HG02610 (cell line): ENCODE measurements around the gene CHRNB2.
"Not testable (repeated sequence)": the region's sequence is repeated elsewhere in the genome, so short reads cannot be mapped to it uniquely, and the experiment has no call there.

Source experiments
- ATAC-seq: cut with Tn5 transposase; IDR thresholded peaks from one replicate; pipeline ENCODE4 v1.9.1; 2021; ENCODE audit warnings: mild to moderate bottlenecking, moderate library complexity; ENCODE audit not compliant: unreplicated experiment

The CHRNB2 gene

GRCh38 chr1:154567386-154568156 is at the start of gene CHRNB2:
Gene CHRNB2 (plus strand): TSS chr1:154567778. CDS start chr1:154568045, 267 bp downstream.
- ATAC-seq: no peak

DNA sequence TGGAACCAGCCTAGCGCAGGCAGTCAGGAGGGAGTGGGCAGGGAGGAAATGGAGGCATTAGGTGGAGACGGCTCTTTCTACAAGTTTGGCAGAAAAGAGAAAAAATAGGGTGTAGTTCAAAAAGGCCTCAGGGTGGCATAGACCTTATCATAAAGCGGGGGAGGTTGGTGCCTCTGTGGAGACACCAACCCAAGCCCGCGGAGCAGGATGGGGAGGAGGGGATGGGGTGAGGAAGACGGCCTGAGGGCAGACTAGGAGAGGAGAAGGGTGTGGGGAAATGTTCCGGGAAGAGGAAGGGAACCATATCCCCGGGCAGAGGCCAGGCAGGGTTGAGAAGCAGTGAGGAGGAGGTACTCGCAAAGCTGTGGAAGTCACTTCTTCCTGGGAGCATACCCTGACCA is 48.0 kb upstream of the CHRNB2 start:
- ATAC-seq: no peak

DNA sequence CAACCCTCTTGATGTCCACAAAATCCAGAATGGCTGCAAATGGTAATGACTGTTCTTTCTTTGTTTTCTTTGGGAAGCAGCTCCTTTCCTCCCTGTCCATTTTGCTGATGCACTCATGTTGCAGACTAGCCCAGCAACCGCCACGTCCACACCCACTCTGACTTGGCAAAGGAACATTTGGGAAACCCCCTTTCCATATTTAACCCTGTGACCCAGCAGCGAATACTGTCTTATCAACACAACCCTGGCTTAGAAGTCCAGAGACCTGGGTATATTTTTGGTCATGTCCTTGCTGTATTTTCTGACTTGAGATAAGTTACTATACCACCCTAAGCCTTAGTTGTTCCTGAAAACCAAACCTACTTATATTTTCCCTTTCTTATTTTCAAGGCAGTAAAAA is 47.2 kb upstream of the CHRNB2 start:
- no peak for ATAC-seq

DNA sequence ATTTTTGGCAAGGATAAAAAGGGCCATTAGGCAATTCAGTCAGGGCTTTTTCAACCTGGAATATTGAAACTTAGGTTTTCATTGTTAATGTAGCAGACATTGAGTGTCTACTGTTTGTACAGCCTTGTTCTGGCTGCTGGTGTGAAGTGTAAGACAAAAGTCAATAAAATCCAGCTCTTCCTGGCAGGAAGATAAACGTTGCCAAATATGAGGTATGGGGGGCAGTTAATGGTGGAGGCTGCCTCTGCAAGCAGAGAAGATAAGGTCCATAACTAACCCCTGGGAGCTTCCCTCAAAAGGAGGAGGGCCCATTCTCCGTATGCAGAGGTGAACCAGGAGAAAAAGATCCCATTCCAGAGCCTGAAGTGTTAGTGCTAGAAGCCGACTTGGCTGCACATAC is 45.9 kb upstream of the CHRNB2 start:
- no peak for ATAC-seq

DNA sequence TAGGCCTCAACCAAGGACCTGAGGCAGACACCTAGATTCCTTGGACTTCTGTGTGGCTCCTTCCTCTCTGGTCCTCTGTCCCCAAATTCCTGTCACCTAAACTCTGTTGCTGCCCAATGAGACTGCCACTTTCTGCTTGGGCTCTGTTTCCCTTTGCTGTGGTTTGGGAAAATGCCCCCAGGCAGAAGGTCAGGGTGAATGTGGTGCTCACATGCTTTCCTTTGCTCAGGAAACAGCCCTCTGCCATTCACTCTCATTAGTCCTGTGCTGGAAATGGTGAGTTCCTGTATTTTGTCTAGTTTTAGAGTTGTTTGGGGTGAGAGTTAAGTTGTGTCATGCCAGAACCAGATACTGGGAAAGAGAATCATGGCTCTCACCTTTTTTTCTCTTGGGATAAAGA is 42.7 kb upstream of the CHRNB2 start:
- ATAC-seq: no peak

DNA sequence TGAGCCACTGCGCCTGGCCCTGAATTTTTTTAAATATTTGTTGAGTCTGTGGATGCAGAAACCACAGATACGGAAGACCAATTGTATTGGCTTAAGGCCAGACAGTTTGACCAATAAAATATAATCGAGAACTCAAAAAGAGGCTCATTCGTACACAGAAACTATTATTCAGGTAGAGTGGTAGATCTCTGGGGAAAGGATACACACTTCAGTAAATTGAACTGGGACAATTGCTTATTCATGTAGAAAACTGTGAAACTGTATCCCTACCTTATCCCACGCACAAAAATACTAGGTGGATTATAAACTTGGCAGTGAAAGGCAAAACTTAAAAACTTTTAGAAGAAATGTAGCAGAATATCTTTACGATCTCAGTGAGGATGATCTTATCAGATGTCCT is 40.4 kb upstream of the CHRNB2 start:
- no peak for ATAC-seq

DNA sequence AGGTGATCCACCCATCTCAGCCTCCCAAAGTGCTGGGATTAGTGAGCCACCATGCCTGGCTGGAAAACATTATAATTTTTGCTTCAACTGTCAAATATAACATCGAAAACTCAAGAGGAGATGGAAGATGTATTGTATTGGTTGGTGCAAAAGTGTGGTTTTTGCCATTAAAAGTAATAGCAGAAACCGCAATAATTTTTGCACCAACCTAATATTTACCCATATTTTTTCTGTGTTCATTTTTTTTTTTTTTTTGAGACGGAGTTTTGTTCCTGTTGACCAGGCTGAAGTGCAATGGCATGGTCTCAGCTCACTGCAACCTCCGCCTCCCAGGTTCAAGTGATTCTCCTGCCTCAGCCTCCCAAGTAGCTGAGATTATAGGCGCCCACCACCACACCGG is 38.3 kb upstream of the CHRNB2 start:
- ATAC-seq: no peak

- not testable (repeated sequence) for ATAC-seq
Measured at GRCh38 chr1:154531950-154532349, 35.6 kb upstream of the CHRNB2 start.

DNA sequence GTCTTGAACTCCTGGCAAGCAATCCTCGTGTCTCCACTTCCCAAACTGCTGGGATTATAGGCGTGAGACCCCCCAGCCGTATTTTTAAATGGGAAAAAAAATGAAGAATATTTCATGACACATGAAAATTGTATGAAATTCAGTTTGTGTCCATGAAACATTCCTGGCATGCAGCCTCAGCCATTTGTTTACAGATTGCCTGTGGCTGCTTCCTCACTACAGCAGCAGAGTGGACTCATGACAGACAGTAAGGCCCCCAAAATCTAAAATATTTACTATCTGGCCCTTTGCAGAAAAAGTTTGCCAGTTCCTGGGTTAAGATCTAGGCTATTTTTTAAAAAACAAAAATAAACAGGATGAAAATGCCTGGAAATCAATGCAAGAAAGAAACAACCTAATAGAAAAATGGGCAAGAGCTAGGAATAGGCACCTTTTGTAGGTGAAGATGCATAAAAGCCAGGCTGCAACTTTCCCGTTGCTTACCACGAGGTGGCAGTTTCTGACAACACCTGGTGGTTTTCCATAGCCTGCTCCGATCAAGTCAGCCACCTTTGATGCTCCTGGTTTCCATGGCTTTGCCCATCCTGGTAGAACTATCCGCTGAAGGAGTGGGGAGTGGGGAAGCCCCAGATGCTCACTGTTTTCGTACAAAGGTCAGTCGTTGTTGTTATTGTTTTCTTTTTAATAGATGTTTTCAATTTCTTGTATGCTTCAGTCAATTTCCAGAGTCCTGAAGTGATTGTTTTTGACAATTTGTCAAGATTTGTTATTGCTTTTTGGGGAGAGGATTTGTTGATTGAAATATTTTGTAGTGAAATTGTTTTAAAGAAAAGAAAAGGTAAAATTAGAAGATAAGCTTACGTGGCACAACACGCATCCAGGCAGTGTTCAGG is 33.4 kb upstream of the CHRNB2 start:
- ATAC-seq: no peak

GRCh38 chr1:154536570-154536969 is 31.0 kb upstream of the CHRNB2 start:
- no peak for ATAC-seq

DNA sequence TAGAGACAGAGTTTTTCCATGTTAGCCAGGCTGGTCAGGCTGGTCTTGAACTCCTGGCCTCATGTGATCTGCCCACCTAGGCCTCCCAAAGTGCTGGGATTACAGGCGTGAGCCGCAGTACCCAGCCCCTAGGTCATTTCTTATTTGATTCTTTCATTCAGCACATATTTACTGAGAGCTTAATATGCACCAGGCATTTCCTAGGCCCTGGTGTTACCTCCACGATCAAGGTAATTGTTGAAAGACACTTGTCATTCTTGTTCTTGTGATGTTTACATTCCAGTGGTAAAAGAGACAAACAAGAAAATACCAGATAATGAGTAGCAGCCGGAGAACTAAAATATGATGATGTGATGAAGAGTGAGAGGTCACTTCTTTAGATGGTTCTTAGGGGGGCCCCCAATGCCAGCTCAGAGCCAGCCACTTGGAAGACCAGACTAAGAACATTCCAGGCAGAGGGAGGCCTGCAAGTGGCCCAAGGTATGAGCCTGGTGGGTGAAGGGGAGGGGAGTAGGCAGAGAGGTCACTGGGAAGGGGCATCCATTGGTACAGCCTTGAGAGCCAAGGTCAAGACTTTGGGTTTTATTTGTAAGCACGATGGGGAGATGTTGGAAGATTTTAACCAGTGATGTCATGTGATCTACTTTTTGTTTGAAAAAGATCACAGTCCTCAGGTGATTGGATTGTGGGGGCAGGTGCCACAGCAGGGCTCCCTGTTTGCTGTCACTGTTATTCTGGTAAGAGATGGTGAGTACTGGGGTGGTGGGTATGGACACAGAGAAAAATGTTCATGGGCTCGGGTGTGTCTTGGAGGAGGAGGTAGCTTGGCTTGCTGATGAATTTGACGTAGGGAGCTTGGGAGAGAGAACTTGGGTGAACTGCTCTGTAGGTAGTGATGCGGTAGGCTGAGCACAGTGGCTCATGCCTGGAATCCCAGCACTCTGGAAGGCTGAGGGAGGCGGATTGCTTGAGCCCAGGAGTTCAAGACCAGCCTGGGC is 27.8 kb upstream of the CHRNB2 start:
- no peak for ATAC-seq

DNA sequence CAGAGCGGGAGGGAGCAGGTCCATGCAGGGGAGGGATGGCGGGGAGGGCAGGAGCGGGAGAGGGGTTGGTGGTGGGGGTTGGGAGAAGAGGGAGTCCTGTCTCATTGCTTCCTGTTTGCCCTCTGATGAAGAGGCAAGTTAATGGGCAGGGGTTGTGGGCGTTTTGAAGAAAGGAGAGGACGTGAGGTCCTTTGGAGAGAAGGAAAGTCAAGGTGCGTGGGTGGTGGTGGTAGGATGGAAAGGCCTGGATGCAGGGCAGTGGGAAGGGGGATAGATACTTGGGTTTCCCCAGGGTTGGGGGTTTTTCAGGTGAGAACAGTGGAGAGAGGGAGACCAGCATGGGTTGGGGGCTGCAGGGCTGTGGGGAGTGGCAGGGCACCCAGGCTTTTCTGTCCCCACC is 26.3 kb upstream of the CHRNB2 start:
- ATAC-seq: no peak

GRCh38 chr1:154546264-154547063 is 21.1 kb upstream of the CHRNB2 start:
- no peak for ATAC-seq

GRCh38 chr1:154547105-154547732 is 20.4 kb upstream of the CHRNB2 start:
- ATAC-seq: no peak

- no peak for ATAC-seq
Measured at GRCh38 chr1:154548028-154548427, 19.6 kb upstream of the CHRNB2 start.

DNA sequence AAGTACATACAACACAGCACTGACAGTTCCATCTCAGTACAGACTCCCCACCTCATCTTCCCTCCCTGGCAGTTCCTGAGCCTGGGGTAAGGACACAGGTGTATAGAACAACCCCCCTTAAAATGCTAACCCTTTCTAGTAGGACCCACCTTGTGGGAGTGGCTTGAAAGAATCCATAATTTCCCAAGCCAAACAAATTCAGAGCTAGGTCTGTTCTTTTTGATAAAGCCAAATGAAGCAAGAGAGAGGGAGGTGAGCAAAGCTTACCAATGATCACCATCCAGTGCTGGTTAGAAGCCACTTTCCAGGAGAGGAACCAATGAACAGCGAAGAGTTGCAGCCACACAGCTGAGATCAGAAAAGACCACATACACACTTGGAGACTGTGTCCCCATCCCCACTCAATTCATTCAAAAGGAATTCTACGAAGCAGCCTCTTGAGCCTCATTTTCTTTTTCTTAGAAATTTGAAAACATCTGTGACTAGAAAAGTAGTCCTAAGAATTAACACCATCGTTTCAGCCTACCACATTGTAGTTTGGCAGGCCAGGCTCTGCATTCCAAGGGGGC is 18.3 kb upstream of the CHRNB2 start:
- no peak for ATAC-seq

- no peak for ATAC-seq
Measured at GRCh38 chr1:154550070-154550469, 17.5 kb upstream of the CHRNB2 start.

DNA sequence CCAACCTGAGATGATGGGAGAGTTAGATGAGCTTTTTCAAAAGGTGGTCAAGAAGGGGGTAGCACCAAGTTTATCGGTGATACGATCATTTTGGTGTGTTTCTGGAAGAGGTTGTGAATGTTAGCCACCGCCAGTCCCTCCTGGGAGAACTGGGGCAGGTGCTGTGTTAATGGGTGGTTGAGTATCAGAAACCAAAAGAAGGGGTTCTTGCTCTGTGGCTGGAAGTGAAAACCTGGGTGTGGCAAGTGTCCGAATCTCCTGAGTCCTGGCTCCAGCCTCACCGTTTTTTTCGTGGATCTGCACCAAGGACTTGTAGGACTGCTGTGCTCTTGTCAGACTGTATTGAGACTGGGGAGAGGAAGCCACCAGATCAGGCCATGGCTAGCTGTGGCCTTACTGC is 16.9 kb upstream of the CHRNB2 start:
- no peak for ATAC-seq

GRCh38 chr1:154551474-154551873 is 16.1 kb upstream of the CHRNB2 start:
- no peak for ATAC-seq
